HepG2 (cell line): Measurements from ENCODE around the gene PTPRM. TPM values are rescaled to one million over a fixed set of nuclear protein-coding genes. Genes with fewer than 3 reads are reported as not detected.
A peak's percentile ranks its signal among the peaks of the same experiment; 100 is the strongest.

Experiments
- ATAC-seq: fragments of 200-7000 bp; cut with Tn5 transposase; 3 replicates; pipeline ENCODE4 v1.9.1; 2020; ENCODE audit warnings: mild to moderate bottlenecking, moderate library complexity
- BruUV-seq: library from RNA; stranded (reverse); fragments of 400-500 nt; replicated peaks from 2 replicates; lab custom pipeline; 2021; lab: Mats Ljungman, UMichigan
- CTCF ChIA-PET: fragments of 300-600 bp; formaldehyde crosslinking; extraction: SDS; loops from one replicate; lab custom pipeline; 2021; ENCODE audit warnings: low total read pairs, inconsistent platforms, low intra/inter-chr PET ratio; lab: Yijun Ruan, JAX
- POLR2A ChIA-PET: fragments of 350-600 bp; sonication (Branson Sonifier 250); formaldehyde crosslinking; loops from one replicate; lab custom pipeline; 2020; ENCODE audit warnings: antibody characterized with exemption, inconsistent platforms; lab: Yijun Ruan, JAX
- DNase-seq: peaks from one replicate; pipeline ENCODE4 v3.0.0-alpha.2; 2015; ENCODE audit warnings: low spot score
- FAIRE-seq: peaks from 3 replicates; lab custom pipeline; 2011; peaks lifted over from hg19 to GRCh38; lab: Jason Lieb, UNC
- H2AFZ ChIP-seq: one replicate; pipeline ENCODE4 v1.6.1; 2011; ENCODE audit warnings: low read length, inconsistent platforms
- H3K27ac ChIP-seq: fragments of 300-600 bp; 3 replicates; pipeline ENCODE4 v1.8.0; 2011; ENCODE audit warnings: mixed run types, mild to moderate bottlenecking, mixed read lengths, low read length, inconsistent platforms; ENCODE audit not compliant: insufficient read depth; ENCODE audit errors: extremely low read length
- H3K27me3 ChIP-seq, 2 experiments: fragments of 200-600 bp in 1 of 2; 2 replicates in 1 of 2; 3 replicates in 1 of 2; pipeline versions ENCODE4 v1.6.0 to v1.8.0; 2011; ENCODE audit warnings: low read length in 2 of 2, mild to moderate bottlenecking in 2 of 2, moderate library complexity in 2 of 2, inconsistent platforms in 1 of 2; ENCODE audit not compliant: insufficient read depth in 2 of 2, control insufficient read depth in 1 of 2
- H3K36me3 ChIP-seq, 2 experiments: fragments of 200-600 bp in 1 of 2; replicated peaks in 1 of 2; 2 replicates in 1 of 2; 3 replicates in 1 of 2; pipeline versions ENCODE4 v1.5.1 to v1.8.0; 2011; ENCODE audit warnings: low read length in 2 of 2, inconsistent platforms in 1 of 2; ENCODE audit not compliant: insufficient read depth in 2 of 2, control insufficient read depth in 1 of 2
- H3K4me1 ChIP-seq: 2 replicates; pipeline ENCODE4 v1.5.1; 2012; ENCODE audit warnings: low read length, inconsistent platforms; ENCODE audit not compliant: insufficient read depth
- H3K4me2 ChIP-seq: 2 replicates; pipeline ENCODE4 v1.6.0; 2011; ENCODE audit warnings: low read depth, low read length, inconsistent platforms
- H3K4me3 ChIP-seq, 3 experiments: fragments of 200-600 bp in 1 of 3; sonication (generic), shearing (Covaris generic) in 1 of 3; replicated peaks in 1 of 3; 2 replicates each; pipeline ENCODE4 v1.5.1; 2011 to 2016; ENCODE audit warnings: low read length in 3 of 3, inconsistent platforms in 2 of 3, low read depth in 2 of 3, mild to moderate bottlenecking in 2 of 3, control low read depth in 1 of 3, mixed read lengths in 1 of 3; ENCODE audit not compliant: insufficient read depth in 1 of 3
- H3K79me2 ChIP-seq: one replicate; pipeline ENCODE4 v1.6.1; 2011; ENCODE audit warnings: low read length, inconsistent platforms; ENCODE audit not compliant: insufficient read depth
- H3K9ac ChIP-seq: 2 replicates; pipeline ENCODE4 v1.6.0; 2011; ENCODE audit warnings: mild to moderate bottlenecking, low read depth, low read length, inconsistent platforms; ENCODE audit not compliant: insufficient read depth
- H3K9me3 ChIP-seq: 2 replicates; pipeline ENCODE4 v1.5.1; 2012; ENCODE audit warnings: mild to moderate bottlenecking, low read length
- H4K20me1 ChIP-seq: 2 replicates; pipeline ENCODE4 v1.6.0; 2011; ENCODE audit warnings: inconsistent platforms, mild to moderate bottlenecking, low read length, moderate library complexity; ENCODE audit not compliant: insufficient read depth
- ATF7 ChIP-seq, 2 experiments: fragments of 450-650 bp in 1 of 2; sonication (generic) in 1 of 2; formaldehyde crosslinking in 1 of 2; IDR thresholded peaks; 2 replicates each; pipeline versions ENCODE4 v1.4.0 to v1.6.1; 2016 to 2020; ENCODE audit warnings: antibody characterized with exemption in 1 of 2, mild to moderate bottlenecking in 1 of 2, missing genetic modification reagents in 1 of 2
- FOXA3 ChIP-seq: IDR thresholded peaks from 2 replicates; pipeline ENCODE4 v1.6.1; 2016; ENCODE audit warnings: missing genetic modification reagents, missing compliant biosample characterization
- PCBP1 ChIP-seq: fragments of 200-400 bp; formaldehyde crosslinking; IDR thresholded peaks from 2 replicates; pipeline ENCODE4 v1.6.1; 2017; ENCODE audit warnings: mild to moderate bottlenecking, low read depth, low read length, borderline replicate concordance
- PHF21A ChIP-seq: sonication (generic); formaldehyde crosslinking; IDR thresholded peaks from 2 replicates; pipeline ENCODE4 v1.5.0; 2020; ENCODE audit warnings: mild to moderate bottlenecking, missing genetic modification reagents
- PPARG ChIP-seq: conservative IDR thresholded peaks from 2 replicates; pipeline ENCODE4 v1.6.1; 2016; ENCODE audit warnings: missing biosample characterization, missing genetic modification reagents
- ZBTB21 ChIP-seq: sonication (generic); formaldehyde crosslinking; IDR thresholded peaks from 2 replicates; pipeline ENCODE4 v1.4.0; 2020; ENCODE audit warnings: missing genetic modification reagents
- ZNF292 ChIP-seq: sonication (generic); formaldehyde crosslinking; IDR thresholded peaks from 2 replicates; pipeline ENCODE4 v1.8.1; 2022; ENCODE audit warnings: mild to moderate bottlenecking, low read depth, missing genetic modification reagents, borderline replicate concordance
- ZNF34 ChIP-seq: sonication (generic); formaldehyde crosslinking; IDR thresholded peaks from 2 replicates; pipeline ENCODE4 v1.4.0; 2020; ENCODE audit warnings: mild to moderate bottlenecking, missing genetic modification reagents, borderline replicate concordance
- ZNF614 ChIP-seq: IDR thresholded peaks from 2 replicates; pipeline ENCODE4 v1.6.1; 2018; ENCODE audit warnings: missing biosample characterization, missing genetic modification reagents, inconsistent platforms, borderline replicate concordance
- ZNF768 ChIP-seq: sonication (generic); formaldehyde crosslinking; IDR thresholded peaks from 2 replicates; pipeline ENCODE4 v1.4.0; 2020; ENCODE audit warnings: missing genetic modification reagents
- ZNF792 ChIP-seq: IDR thresholded peaks from 2 replicates; pipeline ENCODE4 v1.6.1; 2016
- WGBS: methylation state at CpG from one replicate; pipeline ENCODE4 v1.1.6; 2017; ENCODE audit warnings: low lambda C conversion rate; 5-methylcytosine and 5-hydroxymethylcytosine counted together
- in situ Hi-C: cut with HindIII; loops from 2 replicates; pipeline ENCODE4 v1.10.0; 2017; ENCODE audit warnings: low pct_unique_long_range_greater_than_20kb; ENCODE audit not compliant: extremely low pct_ligation_motif_present
- intact Hi-C: fragments of 100-400 bp; cut with micrococcal nuclease; formaldehyde crosslinking; loops from one replicate; pipeline ENCODE4 v1.10.0; 2022; ENCODE audit not compliant: unreplicated experiment
- polyA plus RNA-seq, 8 experiments: library from polyadenylated mRNA; depleted of rRNA in 3 of 8; stranded (reverse) in 7 of 8; unstranded in 1 of 8; fragments of >200 nt; fragmentation: Illumina TruSeq in 4 of 8; extraction: Trizol in 4 of 8; gene quantifications; 2 replicates each; pipeline versions ENCODE4 v1.2.1 to v1.2.3, GENCODE V29; 2011 to 2016; ENCODE audit warnings: low read depth in 4 of 8, missing spikeins in 1 of 8, mixed read lengths in 1 of 8; ENCODE audit not compliant: insufficient read depth in 1 of 8
- total RNA-seq, 5 experiments: library from RNA; depleted of rRNA; stranded (reverse); fragments of >200 nt; fragmentation: Illumina TruSeq; extraction: Trizol; gene quantifications; 2 replicates each; pipeline ENCODE4 v1.2.3, GENCODE V29; 2016; ENCODE audit warnings: low read depth in 1 of 5
- TF ChIP-seq, protein P1 (sequence below): sonication (generic); formaldehyde crosslinking; IDR thresholded peaks from 2 replicates; pipeline ENCODE4 v1.4.0; 2020; ENCODE audit warnings: missing genetic modification reagents
- TF ChIP-seq, protein P2 (sequence below), 2 experiments: sonication (generic) in 1 of 2; formaldehyde crosslinking in 1 of 2; IDR thresholded peaks; 2 replicates each; pipeline versions ENCODE4 v1.5.1 to v1.6.1; 2011 to 2020; ENCODE audit warnings: borderline replicate concordance in 1 of 2, low read depth in 1 of 2, low read length in 1 of 2, mild to moderate bottlenecking in 1 of 2, missing genetic modification reagents in 1 of 2, moderate library complexity in 1 of 2

The PTPRM gene
- total and polyA plus RNA-seq, 2 of the 13 experiments (the other 11 are each of a cell fraction or from before 2014, with no cell fraction given): 12.6 to 108 TPM

DNA sequence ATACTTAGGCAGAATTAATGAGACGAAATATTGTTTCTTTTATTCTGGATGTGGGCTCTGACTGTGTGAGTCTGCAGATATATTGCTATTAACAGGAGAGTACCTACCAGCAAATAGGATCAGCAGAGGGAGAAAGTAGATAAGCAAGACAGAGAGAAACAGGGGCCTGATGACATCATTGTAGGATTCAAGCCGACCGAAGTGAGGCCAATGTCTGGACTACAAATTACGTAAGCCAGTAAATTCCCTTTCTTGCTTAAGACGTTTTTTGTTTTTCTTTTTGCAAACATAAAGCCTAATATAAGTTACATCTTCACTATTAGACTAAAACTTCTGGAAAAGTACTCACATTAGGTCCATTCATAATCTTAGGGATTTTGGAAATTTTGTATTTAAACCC is 21.4 kb upstream of the PTPRM start:
- Histone ChIP-seq H3K4me2 (no peak overlapping the region), H3K4me3 (no peak overlapping the region), H3K79me2 (no peaks in the 10 kb centered on the region), H3K4me1 (no peaks in the 10 kb centered on the region), H3K9me3 (no peaks in the 10 kb centered on the region), H3K27ac (no peak overlapping the region), H4K20me1 (no peaks in the 10 kb centered on the region), H3K9ac (no peak overlapping the region), H3K27me3 (no peaks in the 10 kb centered on the region), H2AFZ (no peak overlapping the region), H3K36me3 (no peaks in the 10 kb centered on the region)
- ATAC-seq: no peak
- TF ChIP-seq ATF7 (IDR thresholded peaks at IDR 0.05) (peak; percentile 63), ATF7 (CRISPR knock-in tag; IDR thresholded peaks at IDR 0.05) (no peak), PCBP1 (no peak)
- ChIA-PET POLR2A (no interaction called here), CTCF (no interaction called here)
- BruUV-seq: no TSS peak
- no peak for FAIRE-seq
- no peak for DNase-seq
- 4% methylated on average over 5 of the region's 5 CpGs for WGBS
- intact Hi-C loops (no loop called here), in situ Hi-C loops (no loop called here)

DNA sequence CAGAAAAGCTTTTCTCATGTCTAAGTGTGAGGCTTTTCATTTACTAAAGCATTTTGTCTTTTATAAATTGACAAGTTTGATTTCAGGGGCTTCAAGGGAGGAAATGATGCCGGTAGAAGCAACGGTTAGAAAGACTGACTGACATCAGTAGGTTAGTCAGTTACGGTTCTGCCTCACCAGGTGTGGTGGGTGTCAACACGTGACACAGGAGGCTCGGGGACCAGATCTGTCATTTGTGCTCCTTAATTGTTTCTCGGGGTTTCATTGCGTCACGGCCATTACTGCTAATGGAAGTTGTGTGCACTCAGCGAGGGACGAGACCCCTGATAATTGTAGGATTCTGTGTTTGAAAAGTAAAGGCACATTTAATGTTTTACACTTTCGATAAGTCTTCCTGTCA is 18.9 kb upstream of the PTPRM start:
- ChIA-PET POLR2A (no interaction called here), CTCF (no interaction called here)
- Histone ChIP-seq H3K9ac (no peak overlapping the region), H3K4me2 (no peak overlapping the region), H3K4me3 (no peak overlapping the region), H3K79me2 (no peaks in the 10 kb centered on the region), H2AFZ (no peak overlapping the region), H4K20me1 (no peaks in the 10 kb centered on the region), H3K4me1 (no peaks in the 10 kb centered on the region), H3K9me3 (no peaks in the 10 kb centered on the region), H3K27me3 (no peaks in the 10 kb centered on the region), H3K27ac (no peak overlapping the region), H3K36me3 (no peaks in the 10 kb centered on the region)
- in situ Hi-C loops: no loop called here
- no peak for ATAC-seq
- 42% methylated on average over 9 of the region's 11 CpGs for WGBS
- TF ChIP-seq, protein P1, sequence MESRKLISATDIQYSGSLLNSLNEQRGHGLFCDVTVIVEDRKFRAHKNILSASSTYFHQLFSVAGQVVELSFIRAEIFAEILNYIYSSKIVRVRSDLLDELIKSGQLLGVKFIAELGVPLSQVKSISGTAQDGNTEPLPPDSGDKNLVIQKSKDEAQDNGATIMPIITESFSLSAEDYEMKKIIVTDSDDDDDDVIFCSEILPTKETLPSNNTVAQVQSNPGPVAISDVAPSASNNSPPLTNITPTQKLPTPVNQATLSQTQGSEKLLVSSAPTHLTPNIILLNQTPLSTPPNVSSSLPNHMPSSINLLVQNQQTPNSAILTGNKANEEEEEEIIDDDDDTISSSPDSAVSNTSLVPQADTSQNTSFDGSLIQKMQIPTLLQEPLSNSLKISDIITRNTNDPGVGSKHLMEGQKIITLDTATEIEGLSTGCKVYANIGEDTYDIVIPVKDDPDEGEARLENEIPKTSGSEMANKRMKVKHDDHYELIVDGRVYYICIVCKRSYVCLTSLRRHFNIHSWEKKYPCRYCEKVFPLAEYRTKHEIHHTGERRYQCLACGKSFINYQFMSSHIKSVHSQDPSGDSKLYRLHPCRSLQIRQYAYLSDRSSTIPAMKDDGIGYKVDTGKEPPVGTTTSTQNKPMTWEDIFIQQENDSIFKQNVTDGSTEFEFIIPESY: no peak
- TF ChIP-seq, protein P2, sequence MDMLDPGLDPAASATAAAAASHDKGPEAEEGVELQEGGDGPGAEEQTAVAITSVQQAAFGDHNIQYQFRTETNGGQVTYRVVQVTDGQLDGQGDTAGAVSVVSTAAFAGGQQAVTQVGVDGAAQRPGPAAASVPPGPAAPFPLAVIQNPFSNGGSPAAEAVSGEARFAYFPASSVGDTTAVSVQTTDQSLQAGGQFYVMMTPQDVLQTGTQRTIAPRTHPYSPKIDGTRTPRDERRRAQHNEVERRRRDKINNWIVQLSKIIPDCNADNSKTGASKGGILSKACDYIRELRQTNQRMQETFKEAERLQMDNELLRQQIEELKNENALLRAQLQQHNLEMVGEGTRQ (IDR thresholded peaks at IDR 0.05; ENCODE audit: low read depth, low read length): no peak
- TF ChIP-seq, protein P2 (CRISPR knock-in tag; IDR thresholded peaks at IDR 0.05; ENCODE audit: borderline replicate concordance): no peak
- TF ChIP-seq ZNF292 (CRISPR knock-in tag) (no peak), PHF21A (CRISPR knock-in tag) (no peak), ZNF614 (CRISPR knock-in tag) (no peak), ZNF34 (CRISPR knock-in tag) (no peak), FOXA3 (CRISPR knock-in tag) (no peak), ZNF768 (CRISPR knock-in tag) (no peak), ZBTB21 (CRISPR knock-in tag) (no peak), ZNF792 (CRISPR knock-in tag) (no peak), PPARG (CRISPR knock-in tag) (no peak)
- no peak for FAIRE-seq
- BruUV-seq: no TSS peak
- DNase-seq: no peak
- intact Hi-C loops: no loop called here
